ENCODE measurements around the gene PGLYRP2. TPM values are rescaled to one million over a fixed set of nuclear protein-coding genes. Genes with fewer than 3 reads are reported as not detected.

Gene PGLYRP2
- total and polyA plus RNA-seq, 9 of the 15 experiments (the other 6 are each of a cell fraction or from before 2014, with no cell fraction given), result not detected

DNA sequence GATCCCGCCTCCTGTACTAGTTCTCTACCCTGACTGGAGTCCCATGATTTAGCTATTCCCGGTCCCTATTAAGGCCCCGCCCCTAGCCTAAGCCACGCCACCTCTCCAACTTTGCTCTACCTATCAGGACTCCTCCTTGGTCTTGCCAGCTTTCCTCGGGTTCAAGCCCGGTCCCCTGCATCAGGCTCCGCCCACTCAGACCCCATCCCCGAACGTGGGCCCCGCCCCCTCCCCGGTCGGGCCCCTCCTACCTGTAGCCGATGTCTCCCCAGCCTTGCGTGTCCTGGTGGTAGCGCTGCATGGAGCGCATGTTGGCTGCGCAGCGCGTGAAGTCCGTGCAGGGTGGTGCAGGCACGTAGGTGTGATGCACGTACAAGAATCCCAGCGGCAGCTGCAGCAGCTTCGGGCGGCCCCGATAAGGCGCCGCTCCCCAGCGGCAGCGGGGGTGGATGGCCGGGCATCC is 7.6 kb downstream of the PGLYRP2 start:
- TF ChIP-seq E2F3 (CRISPR knock-in tag; IDR thresholded peaks at IDR 0.05) (no peak), EGR1 (conservative IDR thresholded peaks at IDR 0.05) (peak; percentile 36; the same call in 1 of the 2 replicates)
- TF ChIP-seq, protein P1, sequence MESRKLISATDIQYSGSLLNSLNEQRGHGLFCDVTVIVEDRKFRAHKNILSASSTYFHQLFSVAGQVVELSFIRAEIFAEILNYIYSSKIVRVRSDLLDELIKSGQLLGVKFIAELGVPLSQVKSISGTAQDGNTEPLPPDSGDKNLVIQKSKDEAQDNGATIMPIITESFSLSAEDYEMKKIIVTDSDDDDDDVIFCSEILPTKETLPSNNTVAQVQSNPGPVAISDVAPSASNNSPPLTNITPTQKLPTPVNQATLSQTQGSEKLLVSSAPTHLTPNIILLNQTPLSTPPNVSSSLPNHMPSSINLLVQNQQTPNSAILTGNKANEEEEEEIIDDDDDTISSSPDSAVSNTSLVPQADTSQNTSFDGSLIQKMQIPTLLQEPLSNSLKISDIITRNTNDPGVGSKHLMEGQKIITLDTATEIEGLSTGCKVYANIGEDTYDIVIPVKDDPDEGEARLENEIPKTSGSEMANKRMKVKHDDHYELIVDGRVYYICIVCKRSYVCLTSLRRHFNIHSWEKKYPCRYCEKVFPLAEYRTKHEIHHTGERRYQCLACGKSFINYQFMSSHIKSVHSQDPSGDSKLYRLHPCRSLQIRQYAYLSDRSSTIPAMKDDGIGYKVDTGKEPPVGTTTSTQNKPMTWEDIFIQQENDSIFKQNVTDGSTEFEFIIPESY (CRISPR knock-in tag; IDR thresholded peaks at IDR 0.05), result peak; percentile 93
- Histone ChIP-seq H3K79me2 (ENCODE audit: control insufficient read depth, insufficient read depth, low read length) (no peaks in the 10 kb centered on the region), H3K4me1 (replicated peaks in 1 of 2; ENCODE audit: control insufficient read depth in 2 of 2, insufficient read depth in 2 of 2, low read length in 2 of 2) (peaks cover 0 to 16% of the 10 kb centered on the region in 2 experiments; a peak in 3 of 5 replicates), H2AFZ (ENCODE audit: low read depth, low read length) (no peak overlapping the region), H4K20me1 (replicated peaks; ENCODE audit: control insufficient read depth, insufficient read depth, low read length) (no peaks in the 10 kb centered on the region; the same call in 1 of the 2 replicates), H3K9me3 (replicated peaks; ENCODE audit: control insufficient read depth, insufficient read depth, low read depth, low read length) (no peaks in the 10 kb centered on the region), H3K27ac (ENCODE audit: extremely low read depth, low read depth, low read length) (no peak overlapping the region), H3K9me1 (ENCODE audit: control insufficient read depth, insufficient read depth, low read length) (no peaks in the 10 kb centered on the region), H3K4me2 (ENCODE audit: insufficient read depth, low read length) (no peak overlapping the region), H3K36me3 (ENCODE audit: control insufficient read depth, insufficient read depth, low read length) (no peaks in the 10 kb centered on the region), H3K4me3 (no peak overlapping the region), H3K27me3 (ENCODE audit: control insufficient read depth in 2 of 2, insufficient read depth in 2 of 2, low read length in 2 of 2) (peaks cover 7 to 30% of the 10 kb centered on the region in 2 experiments; a peak in 4 of 5 replicates), H3K9ac (ENCODE audit: insufficient read depth in 1 of 2, low read depth in 2 of 2, low read length in 2 of 2) (no peak overlapping the region)
- ChIA-PET CTCF (ENCODE audit: low intra/inter-chr PET ratio) (no interaction called here), POLR2A (no interaction called here)
- ATAC-seq, result peak; percentile 35
- in situ Hi-C loops (cut with MboI) (no loop called here), intact Hi-C loops (cut with micrococcal nuclease) (no loop called here)
- FAIRE-seq, result no peak
- 27% methylated on average over 24 of the region's 31 CpGs for WGBS (ENCODE audit: insufficient coverage, low coverage, missing lambda C conversion rate)
- BruUV-seq (replicated peaks), result no TSS peak
- DNase-seq (ENCODE audit: extremely low read depth in 1 of 4, low spot score in 3 of 4), result peak in 2 of 4 experiments; percentile 38 to 52
